PFSK-1 (cell line): ENCODE results near the gene KCNQ1OT1.

ENCODE experiments used
- FOXP2 ChIP-seq: optimal IDR thresholded peaks from 2 replicates; pipeline ENCODE3; 2011; ENCODE audit warnings: borderline replicate concordance, control low read depth, inconsistent platforms; ENCODE audit not compliant: insufficient read depth; ENCODE audit errors: extremely low read length, extremely low read depth
- POLR2AphosphoS5 ChIP-seq: IDR thresholded peaks from 2 replicates; pipeline ENCODE4 v1.6.1; 2012; ENCODE audit warnings: low read depth, mild to moderate bottlenecking, control low read depth, low read length, moderate library complexity
- SIN3A ChIP-seq: IDR thresholded peaks from 2 replicates; pipeline ENCODE4 v1.6.1; 2012; ENCODE audit warnings: mild to moderate bottlenecking, low read length, moderate library complexity, borderline replicate concordance; ENCODE audit not compliant: insufficient read depth
- TAF1 ChIP-seq: IDR thresholded peaks from 2 replicates; pipeline ENCODE4 v1.6.1; 2012; ENCODE audit warnings: low read length, control low read depth, borderline replicate concordance; ENCODE audit not compliant: insufficient read depth
- TF ChIP-seq, protein P1 (sequence below), 2 experiments: IDR thresholded peaks; 2 replicates each; pipeline versions ENCODE4 v1.6.1 to v1.8.0; 2011 to 2012; ENCODE audit warnings: low read depth in 2 of 2, low read length in 2 of 2, control low read depth in 1 of 2, inconsistent platforms in 1 of 2, mild to moderate bottlenecking in 1 of 2, moderate library complexity in 1 of 2; ENCODE audit not compliant: insufficient read depth in 1 of 2

DNA sequence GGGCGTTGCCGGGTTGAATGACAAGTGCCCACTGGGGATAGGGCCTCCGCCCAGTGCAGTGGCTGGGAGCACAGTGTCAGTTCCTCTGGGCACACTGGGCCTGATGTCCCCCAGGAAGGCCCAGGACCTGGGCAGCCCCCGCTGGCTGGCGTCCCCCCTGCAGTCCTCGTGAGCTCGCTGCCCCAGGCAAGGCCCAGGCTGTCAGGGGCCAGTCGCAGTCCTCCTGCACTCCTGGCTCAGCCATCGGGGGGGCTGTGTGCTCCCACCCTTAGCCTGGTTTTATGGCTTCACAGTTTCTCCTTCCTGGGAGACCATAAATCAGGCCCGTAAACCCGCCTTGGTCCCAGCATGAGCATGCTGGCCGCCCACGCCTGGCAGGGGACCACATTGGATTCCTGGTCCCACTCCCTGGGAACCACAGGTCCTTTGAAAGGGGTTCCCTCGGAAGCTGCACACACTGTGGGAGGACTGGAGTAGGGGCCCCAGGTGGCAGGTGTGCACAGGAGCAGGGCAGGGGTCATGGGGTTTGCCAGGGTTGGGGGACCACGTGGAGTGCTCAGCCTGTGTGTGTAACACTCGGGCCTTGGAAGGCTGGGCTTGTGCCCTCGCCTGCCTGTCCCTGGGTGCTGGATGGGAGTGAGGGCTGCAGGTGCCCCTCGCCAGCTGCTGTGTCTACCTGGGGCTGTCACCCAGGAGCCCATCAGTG is 113.6 kb downstream of the KCNQ1OT1 start:
- TF ChIP-seq TAF1 = no peak
- TF ChIP-seq POLR2AphosphoS5 = no peak
- TF ChIP-seq, protein P1, sequence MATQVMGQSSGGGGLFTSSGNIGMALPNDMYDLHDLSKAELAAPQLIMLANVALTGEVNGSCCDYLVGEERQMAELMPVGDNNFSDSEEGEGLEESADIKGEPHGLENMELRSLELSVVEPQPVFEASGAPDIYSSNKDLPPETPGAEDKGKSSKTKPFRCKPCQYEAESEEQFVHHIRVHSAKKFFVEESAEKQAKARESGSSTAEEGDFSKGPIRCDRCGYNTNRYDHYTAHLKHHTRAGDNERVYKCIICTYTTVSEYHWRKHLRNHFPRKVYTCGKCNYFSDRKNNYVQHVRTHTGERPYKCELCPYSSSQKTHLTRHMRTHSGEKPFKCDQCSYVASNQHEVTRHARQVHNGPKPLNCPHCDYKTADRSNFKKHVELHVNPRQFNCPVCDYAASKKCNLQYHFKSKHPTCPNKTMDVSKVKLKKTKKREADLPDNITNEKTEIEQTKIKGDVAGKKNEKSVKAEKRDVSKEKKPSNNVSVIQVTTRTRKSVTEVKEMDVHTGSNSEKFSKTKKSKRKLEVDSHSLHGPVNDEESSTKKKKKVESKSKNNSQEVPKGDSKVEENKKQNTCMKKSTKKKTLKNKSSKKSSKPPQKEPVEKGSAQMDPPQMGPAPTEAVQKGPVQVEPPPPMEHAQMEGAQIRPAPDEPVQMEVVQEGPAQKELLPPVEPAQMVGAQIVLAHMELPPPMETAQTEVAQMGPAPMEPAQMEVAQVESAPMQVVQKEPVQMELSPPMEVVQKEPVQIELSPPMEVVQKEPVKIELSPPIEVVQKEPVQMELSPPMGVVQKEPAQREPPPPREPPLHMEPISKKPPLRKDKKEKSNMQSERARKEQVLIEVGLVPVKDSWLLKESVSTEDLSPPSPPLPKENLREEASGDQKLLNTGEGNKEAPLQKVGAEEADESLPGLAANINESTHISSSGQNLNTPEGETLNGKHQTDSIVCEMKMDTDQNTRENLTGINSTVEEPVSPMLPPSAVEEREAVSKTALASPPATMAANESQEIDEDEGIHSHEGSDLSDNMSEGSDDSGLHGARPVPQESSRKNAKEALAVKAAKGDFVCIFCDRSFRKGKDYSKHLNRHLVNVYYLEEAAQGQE (IDR thresholded peaks at IDR 0.05; ENCODE audit: insufficient read depth in 1 of 2, low read depth in 2 of 2, low read length in 2 of 2) = no peak
- no peak for TF ChIP-seq SIN3A
- no peak for TF ChIP-seq FOXP2
